Measurements from ENCODE around the gene ING3.

ING3 gene

GRCh38 chr7:121020989-121021969, 70.7 kb downstream of the ING3 start:
- peaks cover 58% of the 10 kb centered on the region for H3K4me1 ChIP-seq (ENCODE audit: control insufficient read depth, insufficient read depth, low read length)
- peak; percentile 19 for DNase-seq (ENCODE audit: low read depth)
- H3K36me3 ChIP-seq (ENCODE audit: control insufficient read depth, insufficient read depth, low read length, severe bottlenecking) = peaks cover 5% of the 10 kb centered on the region

GRCh38 chr7:121023194-121023593, 72.6 kb downstream of the ING3 start:
- Histone ChIP-seq H3K9me3 (ENCODE audit: control insufficient read depth, low read length) (no peaks in the 10 kb centered on the region), H3K27me3 (replicated peaks; ENCODE audit: control insufficient read depth, insufficient read depth, low read length) (no peaks in the 10 kb centered on the region), H3K36me3 (ENCODE audit: control insufficient read depth, insufficient read depth, low read length, severe bottlenecking) (no peaks in the 10 kb centered on the region), H3K4me3 (ENCODE audit: low read length) (no peak overlapping the region), H3K4me1 (ENCODE audit: control insufficient read depth, insufficient read depth, low read length) (peaks cover 48% of the 10 kb centered on the region), H3K9ac (ENCODE audit: low read length) (no peak overlapping the region)
- no peak for DNase-seq (ENCODE audit: low read depth)

More at GRCh38 chr7:121020989-121021969, 70.7 kb downstream of the ING3 start:
- Histone ChIP-seq H3K9ac (ENCODE audit: low read length) (peak overlapping the region; percentile 6), H3K4me3 (ENCODE audit: low read length) (no peak overlapping the region), H3K9me3 (ENCODE audit: control insufficient read depth, low read length) (no peaks in the 10 kb centered on the region), H3K27me3 (replicated peaks; ENCODE audit: control insufficient read depth, insufficient read depth, low read length) (no peaks in the 10 kb centered on the region)

- H3K36me3 ChIP-seq (ENCODE audit: control insufficient read depth, insufficient read depth, low read length, severe bottlenecking) = no peaks in the 10 kb centered on the region
- H3K4me3 ChIP-seq (ENCODE audit: low read length) = peak overlapping the region; percentile 55
- H3K4me1 ChIP-seq (ENCODE audit: control insufficient read depth, insufficient read depth, low read length) = peaks cover 50% of the 10 kb centered on the region
- DNase-seq (ENCODE audit: low read depth) = peak; percentile 63
- peak overlapping the region; percentile 23 for H3K9ac ChIP-seq (ENCODE audit: low read length)
- no peaks in the 10 kb centered on the region for H3K27me3 ChIP-seq (replicated peaks; ENCODE audit: control insufficient read depth, insufficient read depth, low read length)
- H3K9me3 ChIP-seq (ENCODE audit: control insufficient read depth, low read length) = no peaks in the 10 kb centered on the region
Observed at GRCh38 chr7:121023683-121024511, 73.3 kb downstream of the ING3 start.

- peak overlapping the region; percentile 55 for H3K4me3 ChIP-seq (ENCODE audit: low read length)
- H3K36me3 ChIP-seq (ENCODE audit: control insufficient read depth, insufficient read depth, low read length, severe bottlenecking) = no peaks in the 10 kb centered on the region
- H3K4me1 ChIP-seq (ENCODE audit: control insufficient read depth, insufficient read depth, low read length) = peaks cover 43% of the 10 kb centered on the region
- H3K27me3 ChIP-seq (replicated peaks; ENCODE audit: control insufficient read depth, insufficient read depth, low read length) = no peaks in the 10 kb centered on the region
- DNase-seq (ENCODE audit: low read depth) = peak; percentile 7
- H3K9ac ChIP-seq (ENCODE audit: low read length) = peak overlapping the region; percentile 23
- no peaks in the 10 kb centered on the region for H3K9me3 ChIP-seq (ENCODE audit: control insufficient read depth, low read length)
Observed at GRCh38 chr7:121024611-121025010, 74.0 kb downstream of the ING3 start.

GRCh38 chr7:121026159-121026558, 75.6 kb downstream of the ING3 start:
- Histone ChIP-seq H3K4me1 (ENCODE audit: control insufficient read depth, insufficient read depth, low read length) (peaks cover 28% of the 10 kb centered on the region), H3K4me3 (ENCODE audit: low read length) (no peak overlapping the region), H3K27me3 (replicated peaks; ENCODE audit: control insufficient read depth, insufficient read depth, low read length) (no peaks in the 10 kb centered on the region), H3K9ac (ENCODE audit: low read length) (no peak overlapping the region), H3K36me3 (ENCODE audit: control insufficient read depth, insufficient read depth, low read length, severe bottlenecking) (no peaks in the 10 kb centered on the region), H3K9me3 (ENCODE audit: control insufficient read depth, low read length) (no peaks in the 10 kb centered on the region)
- no peak for DNase-seq (ENCODE audit: low read depth)

- Histone ChIP-seq H3K27me3 (replicated peaks; ENCODE audit: control insufficient read depth, insufficient read depth, low read length) (no peaks in the 10 kb centered on the region), H3K4me1 (ENCODE audit: control insufficient read depth, insufficient read depth, low read length) (peaks cover 26% of the 10 kb centered on the region), H3K9me3 (ENCODE audit: control insufficient read depth, low read length) (no peaks in the 10 kb centered on the region), H3K36me3 (ENCODE audit: control insufficient read depth, insufficient read depth, low read length, severe bottlenecking) (no peaks in the 10 kb centered on the region), H3K9ac (ENCODE audit: low read length) (no peak overlapping the region), H3K4me3 (ENCODE audit: low read length) (no peak overlapping the region)
- DNase-seq (ENCODE audit: low read depth) = no peak
Observed at GRCh38 chr7:121026577-121027111, 76.1 kb downstream of the ING3 start.
